ENCODE results near the gene CXCL17.

Gene CXCL17

GRCh38 chr19:42422901-42423461 lies 19.8 kb downstream of the CXCL17 start:
- H3K4me3 ChIP-seq (ENCODE audit: low read length): peak overlapping the region; percentile 88
- peak overlapping the region; percentile 78 for H3K4me2 ChIP-seq (ENCODE audit: low read length)
- peaks cover 5% of the 10 kb centered on the region for H3F3A ChIP-seq (ENCODE audit: control insufficient read depth, insufficient read depth)
- H4K20me1 ChIP-seq (ENCODE audit: control insufficient read depth, insufficient read depth, low read depth, low read length): peaks cover 12% of the 10 kb centered on the region; the same call in 1 of the 2 replicates
- H3K9me2 ChIP-seq (replicated peaks; ENCODE audit: control insufficient read depth, low read length): no peaks in the 10 kb centered on the region
- peaks cover 49% of the 10 kb centered on the region for H3K79me2 ChIP-seq (ENCODE audit: control insufficient read depth, low read length)
- no peaks in the 10 kb centered on the region for H3K27me3 ChIP-seq (ENCODE audit: control insufficient read depth, low read length)
- peaks cover 41% of the 10 kb centered on the region for H3K4me1 ChIP-seq (ENCODE audit: control insufficient read depth, low read length)
- peak overlapping the region; percentile 83 for H3K27ac ChIP-seq (ENCODE audit: low read depth, low read length)
- H3K9me3 ChIP-seq (ENCODE audit: control insufficient read depth, insufficient read depth, low read length): no peaks in the 10 kb centered on the region
- peaks cover 38% of the 10 kb centered on the region for H3K36me3 ChIP-seq (ENCODE audit: control insufficient read depth, low read length)
- TF ChIP-seq, protein P1, sequence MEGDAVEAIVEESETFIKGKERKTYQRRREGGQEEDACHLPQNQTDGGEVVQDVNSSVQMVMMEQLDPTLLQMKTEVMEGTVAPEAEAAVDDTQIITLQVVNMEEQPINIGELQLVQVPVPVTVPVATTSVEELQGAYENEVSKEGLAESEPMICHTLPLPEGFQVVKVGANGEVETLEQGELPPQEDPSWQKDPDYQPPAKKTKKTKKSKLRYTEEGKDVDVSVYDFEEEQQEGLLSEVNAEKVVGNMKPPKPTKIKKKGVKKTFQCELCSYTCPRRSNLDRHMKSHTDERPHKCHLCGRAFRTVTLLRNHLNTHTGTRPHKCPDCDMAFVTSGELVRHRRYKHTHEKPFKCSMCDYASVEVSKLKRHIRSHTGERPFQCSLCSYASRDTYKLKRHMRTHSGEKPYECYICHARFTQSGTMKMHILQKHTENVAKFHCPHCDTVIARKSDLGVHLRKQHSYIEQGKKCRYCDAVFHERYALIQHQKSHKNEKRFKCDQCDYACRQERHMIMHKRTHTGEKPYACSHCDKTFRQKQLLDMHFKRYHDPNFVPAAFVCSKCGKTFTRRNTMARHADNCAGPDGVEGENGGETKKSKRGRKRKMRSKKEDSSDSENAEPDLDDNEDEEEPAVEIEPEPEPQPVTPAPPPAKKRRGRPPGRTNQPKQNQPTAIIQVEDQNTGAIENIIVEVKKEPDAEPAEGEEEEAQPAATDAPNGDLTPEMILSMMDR (IDR thresholded peaks at IDR 0.05; ENCODE audit: low read depth, low read length, poor library complexity, severe bottlenecking): no peak
- no peak for TF ChIP-seq EZH2phosphoT487 (IDR thresholded peaks at IDR 0.05; ENCODE audit: borderline replicate concordance, low read length)

- Histone ChIP-seq H3K9me3 (ENCODE audit: control insufficient read depth, insufficient read depth, low read length) (no peaks in the 10 kb centered on the region), H3K36me3 (ENCODE audit: control insufficient read depth, low read length) (peaks cover 40% of the 10 kb centered on the region), H3F3A (ENCODE audit: control insufficient read depth, insufficient read depth) (peaks cover 5% of the 10 kb centered on the region), H3K4me3 (ENCODE audit: low read length) (peak overlapping the region; percentile 88), H3K27me3 (ENCODE audit: control insufficient read depth, low read length) (no peaks in the 10 kb centered on the region), H4K20me1 (ENCODE audit: control insufficient read depth, insufficient read depth, low read depth, low read length) (peaks cover 12% of the 10 kb centered on the region; the same call in 1 of the 2 replicates), H3K79me2 (ENCODE audit: control insufficient read depth, low read length) (peaks cover 52% of the 10 kb centered on the region), H3K27ac (ENCODE audit: low read depth, low read length) (peak overlapping the region; percentile 83), H3K9me2 (replicated peaks; ENCODE audit: control insufficient read depth, low read length) (no peaks in the 10 kb centered on the region), H3K4me1 (ENCODE audit: control insufficient read depth, low read length) (peaks cover 41% of the 10 kb centered on the region), H3K4me2 (ENCODE audit: low read length) (peak overlapping the region; percentile 78)
- TF ChIP-seq, protein P1 (IDR thresholded peaks at IDR 0.05; ENCODE audit: low read depth, low read length, poor library complexity, severe bottlenecking): no peak
- no peak for TF ChIP-seq EZH2phosphoT487 (IDR thresholded peaks at IDR 0.05; ENCODE audit: borderline replicate concordance, low read length)
Measured at GRCh38 chr19:42422092-42422900, 20.4 kb downstream of the CXCL17 start.

GRCh38 chr19:42421591-42422031 lies 21.1 kb downstream of the CXCL17 start:
- TF ChIP-seq EZH2phosphoT487 (IDR thresholded peaks at IDR 0.05; ENCODE audit: borderline replicate concordance, low read length): no peak
- TF ChIP-seq, protein P1 (IDR thresholded peaks at IDR 0.05; ENCODE audit: low read depth, low read length, poor library complexity, severe bottlenecking): no peak

More at GRCh38 chr19:42421591-42422031, 21.1 kb downstream of the CXCL17 start:
- peak overlapping the region; percentile 88 for H3K4me3 ChIP-seq (ENCODE audit: low read length)
- no peaks in the 10 kb centered on the region for H3K9me3 ChIP-seq (ENCODE audit: control insufficient read depth, insufficient read depth, low read length)
- H3K27ac ChIP-seq (ENCODE audit: low read depth, low read length): 0 out of 2 replicates have a peak overlapping the region, but pooled peaks have one; percentile 83
- peaks cover 42% of the 10 kb centered on the region for H3K36me3 ChIP-seq (ENCODE audit: control insufficient read depth, low read length)
- no peaks in the 10 kb centered on the region for H3K9me2 ChIP-seq (replicated peaks; ENCODE audit: control insufficient read depth, low read length)
- H3F3A ChIP-seq (ENCODE audit: control insufficient read depth, insufficient read depth): peaks cover 5% of the 10 kb centered on the region
- no peaks in the 10 kb centered on the region for H3K27me3 ChIP-seq (ENCODE audit: control insufficient read depth, low read length)
- peaks cover 12% of the 10 kb centered on the region; the same call in 1 of the 2 replicates for H4K20me1 ChIP-seq (ENCODE audit: control insufficient read depth, insufficient read depth, low read depth, low read length)
- peak overlapping the region; percentile 78 for H3K4me2 ChIP-seq (ENCODE audit: low read length)
- peaks cover 41% of the 10 kb centered on the region for H3K4me1 ChIP-seq (ENCODE audit: control insufficient read depth, low read length)
- H3K79me2 ChIP-seq (ENCODE audit: control insufficient read depth, low read length): peaks cover 54% of the 10 kb centered on the region

Measured in DOHH2 (cell line).